ENCODE data around the gene DUSP6. TPM values are rescaled to one million over a fixed set of nuclear protein-coding genes. Genes with fewer than 3 reads are reported as not detected.

The DUSP6 gene
- total RNA-seq, 1 experiment from 2014 or later: 20.3 TPM

GRCh38 chr12:89325495-89325894 lies 26.8 kb downstream of the DUSP6 start:
- no peak overlapping the region for H3K27ac ChIP-seq (ENCODE audit: low read length)
- H3K36me3 ChIP-seq (ENCODE audit: control insufficient read depth, insufficient read depth, low read length): no peaks in the 10 kb centered on the region
- H3K4me3 ChIP-seq (ENCODE audit: low read depth in 2 of 2, low read length in 2 of 2): no peak overlapping the region
- H3K9me3 ChIP-seq (ENCODE audit: control insufficient read depth, insufficient read depth, low read depth, low read length): 0 out of 2 replicates have a peak, but pooled peaks cover 2% of the 10 kb centered on the region
- no peaks in the 10 kb centered on the region for H3K27me3 ChIP-seq (ENCODE audit: control insufficient read depth, insufficient read depth, low read length)
- CTCF ChIA-PET: no interaction called here
- intact Hi-C loops (cut with micrococcal nuclease; ENCODE audit: unreplicated experiment): no loop called here
- DNase-seq (ENCODE audit: low read depth, low spot score) (no peak), ATAC-seq (no peak)
- in situ Hi-C loops (cut with HindIII; ENCODE audit: low pct_unique_long_range_greater_than_20kb, low sequenced_read_pairs): no loop called here
- BruUV-seq (replicated peaks): no TSS peak
- TF ChIP-seq POLR2AphosphoS5 (IDR thresholded peaks at IDR 0.05; ENCODE audit: low read depth, low read length) (no peak), TCF7L2 (IDR thresholded peaks at IDR 0.05; ENCODE audit: low read depth, low read length) (no peak), SIN3A (IDR thresholded peaks at IDR 0.05; ENCODE audit: borderline replicate concordance, insufficient read depth, low read depth, low read length) (no peak)
- TF ChIP-seq, protein P1, sequence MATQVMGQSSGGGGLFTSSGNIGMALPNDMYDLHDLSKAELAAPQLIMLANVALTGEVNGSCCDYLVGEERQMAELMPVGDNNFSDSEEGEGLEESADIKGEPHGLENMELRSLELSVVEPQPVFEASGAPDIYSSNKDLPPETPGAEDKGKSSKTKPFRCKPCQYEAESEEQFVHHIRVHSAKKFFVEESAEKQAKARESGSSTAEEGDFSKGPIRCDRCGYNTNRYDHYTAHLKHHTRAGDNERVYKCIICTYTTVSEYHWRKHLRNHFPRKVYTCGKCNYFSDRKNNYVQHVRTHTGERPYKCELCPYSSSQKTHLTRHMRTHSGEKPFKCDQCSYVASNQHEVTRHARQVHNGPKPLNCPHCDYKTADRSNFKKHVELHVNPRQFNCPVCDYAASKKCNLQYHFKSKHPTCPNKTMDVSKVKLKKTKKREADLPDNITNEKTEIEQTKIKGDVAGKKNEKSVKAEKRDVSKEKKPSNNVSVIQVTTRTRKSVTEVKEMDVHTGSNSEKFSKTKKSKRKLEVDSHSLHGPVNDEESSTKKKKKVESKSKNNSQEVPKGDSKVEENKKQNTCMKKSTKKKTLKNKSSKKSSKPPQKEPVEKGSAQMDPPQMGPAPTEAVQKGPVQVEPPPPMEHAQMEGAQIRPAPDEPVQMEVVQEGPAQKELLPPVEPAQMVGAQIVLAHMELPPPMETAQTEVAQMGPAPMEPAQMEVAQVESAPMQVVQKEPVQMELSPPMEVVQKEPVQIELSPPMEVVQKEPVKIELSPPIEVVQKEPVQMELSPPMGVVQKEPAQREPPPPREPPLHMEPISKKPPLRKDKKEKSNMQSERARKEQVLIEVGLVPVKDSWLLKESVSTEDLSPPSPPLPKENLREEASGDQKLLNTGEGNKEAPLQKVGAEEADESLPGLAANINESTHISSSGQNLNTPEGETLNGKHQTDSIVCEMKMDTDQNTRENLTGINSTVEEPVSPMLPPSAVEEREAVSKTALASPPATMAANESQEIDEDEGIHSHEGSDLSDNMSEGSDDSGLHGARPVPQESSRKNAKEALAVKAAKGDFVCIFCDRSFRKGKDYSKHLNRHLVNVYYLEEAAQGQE (IDR thresholded peaks at IDR 0.05; ENCODE audit: insufficient read depth in 1 of 2, low read depth in 2 of 2, low read length in 1 of 2): no peak
- TF ChIP-seq, protein P2, sequence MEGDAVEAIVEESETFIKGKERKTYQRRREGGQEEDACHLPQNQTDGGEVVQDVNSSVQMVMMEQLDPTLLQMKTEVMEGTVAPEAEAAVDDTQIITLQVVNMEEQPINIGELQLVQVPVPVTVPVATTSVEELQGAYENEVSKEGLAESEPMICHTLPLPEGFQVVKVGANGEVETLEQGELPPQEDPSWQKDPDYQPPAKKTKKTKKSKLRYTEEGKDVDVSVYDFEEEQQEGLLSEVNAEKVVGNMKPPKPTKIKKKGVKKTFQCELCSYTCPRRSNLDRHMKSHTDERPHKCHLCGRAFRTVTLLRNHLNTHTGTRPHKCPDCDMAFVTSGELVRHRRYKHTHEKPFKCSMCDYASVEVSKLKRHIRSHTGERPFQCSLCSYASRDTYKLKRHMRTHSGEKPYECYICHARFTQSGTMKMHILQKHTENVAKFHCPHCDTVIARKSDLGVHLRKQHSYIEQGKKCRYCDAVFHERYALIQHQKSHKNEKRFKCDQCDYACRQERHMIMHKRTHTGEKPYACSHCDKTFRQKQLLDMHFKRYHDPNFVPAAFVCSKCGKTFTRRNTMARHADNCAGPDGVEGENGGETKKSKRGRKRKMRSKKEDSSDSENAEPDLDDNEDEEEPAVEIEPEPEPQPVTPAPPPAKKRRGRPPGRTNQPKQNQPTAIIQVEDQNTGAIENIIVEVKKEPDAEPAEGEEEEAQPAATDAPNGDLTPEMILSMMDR (IDR thresholded peaks at IDR 0.05): no peak
- H3K4me1 ChIP-seq (ENCODE audit: control insufficient read depth, insufficient read depth, low read length): no peaks in the 10 kb centered on the region
- POLR2A ChIA-PET: no interaction called here

DNA sequence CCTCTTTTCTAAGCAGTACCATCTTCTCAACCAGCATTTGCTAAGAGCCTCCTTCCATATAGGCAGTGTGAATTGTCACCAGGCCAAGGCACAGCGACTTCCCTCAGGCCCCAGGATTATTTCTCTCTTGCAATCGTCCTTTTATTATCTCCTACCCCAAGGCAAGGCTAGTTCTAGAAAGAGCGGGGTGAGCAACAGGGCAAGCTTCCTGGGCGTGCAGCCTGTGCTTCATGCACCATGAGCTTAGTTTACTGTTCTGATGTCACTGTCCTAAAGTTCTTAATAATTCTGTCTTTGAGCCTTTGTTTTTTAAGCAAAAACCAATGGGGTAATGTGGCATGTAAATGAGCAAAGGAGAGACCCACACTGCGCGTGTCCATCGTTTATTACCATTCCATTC lies 27.9 kb downstream of the DUSP6 start:
- no peaks in the 10 kb centered on the region for H3K27me3 ChIP-seq (ENCODE audit: control insufficient read depth, insufficient read depth, low read length)
- intact Hi-C loops (cut with micrococcal nuclease; ENCODE audit: unreplicated experiment) (no loop called here), in situ Hi-C loops (cut with HindIII; ENCODE audit: low pct_unique_long_range_greater_than_20kb, low sequenced_read_pairs) (no loop called here)
- H3K36me3 ChIP-seq (ENCODE audit: control insufficient read depth, insufficient read depth, low read length): no peaks in the 10 kb centered on the region
- no peak overlapping the region for H3K27ac ChIP-seq (ENCODE audit: low read length)
- BruUV-seq (replicated peaks): no TSS peak
- ChIA-PET POLR2A (no interaction called here), CTCF (no interaction called here)
- H3K9me3 ChIP-seq (ENCODE audit: control insufficient read depth, insufficient read depth, low read depth, low read length): no peaks in the 10 kb centered on the region
- no peak for ATAC-seq
- TF ChIP-seq TCF7L2 (IDR thresholded peaks at IDR 0.05; ENCODE audit: low read depth, low read length) (no peak), SIN3A (IDR thresholded peaks at IDR 0.05; ENCODE audit: borderline replicate concordance, insufficient read depth, low read depth, low read length) (no peak), POLR2AphosphoS5 (IDR thresholded peaks at IDR 0.05; ENCODE audit: low read depth, low read length) (no peak)
- TF ChIP-seq, protein P1 (IDR thresholded peaks at IDR 0.05; ENCODE audit: insufficient read depth in 1 of 2, low read depth in 2 of 2, low read length in 1 of 2): no peak
- TF ChIP-seq, protein P2 (IDR thresholded peaks at IDR 0.05): no peak
- no peak for DNase-seq (ENCODE audit: low read depth, low spot score)
- H3K4me3 ChIP-seq (ENCODE audit: low read depth in 2 of 2, low read length in 2 of 2): no peak overlapping the region
- H3K4me1 ChIP-seq (ENCODE audit: control insufficient read depth, insufficient read depth, low read length): no peaks in the 10 kb centered on the region

All from Panc1 (cell line).